Adipocyte (in vitro differentiated cells): ENCODE results near the gene ABAT.

Source experiments
- DNase-seq: peaks from one replicate; pipeline ENCODE4 v3.0.0-alpha.2; 2015; ENCODE audit warnings: low read depth
- H3K27me3 ChIP-seq: replicated peaks from 2 replicates; pipeline ENCODE4 v1.7.0; 2013; ENCODE audit warnings: mild to moderate bottlenecking, low read length, moderate library complexity; ENCODE audit not compliant: control insufficient read depth, insufficient read depth
- H3K36me3 ChIP-seq: 2 replicates; pipeline ENCODE4 v1.7.0; 2013; ENCODE audit warnings: low read length, mild to moderate bottlenecking, moderate library complexity; ENCODE audit not compliant: control insufficient read depth, insufficient read depth, severe bottlenecking
- H3K4me1 ChIP-seq: 2 replicates; pipeline ENCODE4 v1.7.0; 2013; ENCODE audit warnings: mild to moderate bottlenecking, low read length, moderate library complexity; ENCODE audit not compliant: control insufficient read depth, insufficient read depth
- H3K4me3 ChIP-seq: 2 replicates; pipeline ENCODE4 v1.7.0; 2013; ENCODE audit warnings: mild to moderate bottlenecking, low read length, moderate library complexity
- H3K9ac ChIP-seq: 2 replicates; pipeline ENCODE4 v1.7.0; 2013; ENCODE audit warnings: mild to moderate bottlenecking, low read length, moderate library complexity
- H3K9me3 ChIP-seq: 2 replicates; pipeline ENCODE4 v1.7.0; 2013; ENCODE audit warnings: mild to moderate bottlenecking, low read length, moderate library complexity; ENCODE audit not compliant: control insufficient read depth

Gene ABAT

DNA sequence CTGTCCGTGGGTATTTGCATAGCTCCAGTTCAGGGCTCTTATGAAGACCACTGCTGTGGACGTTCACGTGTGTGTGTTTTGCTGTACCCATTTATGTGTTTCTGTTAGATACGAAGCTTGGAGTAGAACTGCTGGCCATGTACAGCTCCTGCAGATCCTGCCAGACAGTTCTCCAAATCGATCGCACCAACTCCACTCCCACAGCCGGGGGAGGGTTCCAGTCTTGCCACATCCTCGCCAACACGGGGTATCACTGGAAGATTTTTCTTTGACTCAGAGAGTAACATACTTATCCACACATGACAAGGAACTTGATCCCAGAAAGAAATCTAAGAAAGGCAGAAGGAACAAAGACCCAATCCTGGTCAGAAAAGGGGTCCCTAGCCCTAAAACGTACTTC lies 85.6 kb downstream of the ABAT start:
- DNase-seq: no peak
- Histone ChIP-seq H3K27me3 (no peaks in the 10 kb centered on the region), H3K4me1 (no peaks in the 10 kb centered on the region), H3K9ac (no peak overlapping the region), H3K4me3 (no peak overlapping the region), H3K9me3 (no peaks in the 10 kb centered on the region), H3K36me3 (peaks cover 9% of the 10 kb centered on the region)

DNA sequence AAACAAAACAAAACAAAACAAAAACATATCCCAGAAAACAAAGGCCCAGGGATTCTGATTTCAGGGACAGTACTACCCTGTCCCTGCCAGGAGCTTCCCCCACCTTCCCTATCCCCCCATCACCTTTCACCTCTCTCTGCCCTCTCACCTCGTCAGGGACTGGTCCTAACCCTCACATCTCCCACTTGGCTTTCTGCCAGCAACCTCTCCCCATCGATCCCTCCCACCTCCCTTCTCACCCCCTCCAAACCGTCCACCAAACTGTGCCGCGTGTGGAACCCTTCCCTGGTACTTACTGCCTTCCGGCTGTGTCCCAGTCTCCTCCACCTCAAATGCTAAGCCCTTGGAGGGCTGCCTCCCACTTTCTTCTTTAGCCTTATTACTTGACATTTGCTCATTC lies 86.7 kb downstream of the ABAT start:
- Histone ChIP-seq H3K36me3 (peaks cover 9% of the 10 kb centered on the region), H3K9me3 (no peaks in the 10 kb centered on the region), H3K27me3 (no peaks in the 10 kb centered on the region), H3K4me1 (no peaks in the 10 kb centered on the region), H3K4me3 (no peak overlapping the region), H3K9ac (no peak overlapping the region)
- DNase-seq: no peak

DNA sequence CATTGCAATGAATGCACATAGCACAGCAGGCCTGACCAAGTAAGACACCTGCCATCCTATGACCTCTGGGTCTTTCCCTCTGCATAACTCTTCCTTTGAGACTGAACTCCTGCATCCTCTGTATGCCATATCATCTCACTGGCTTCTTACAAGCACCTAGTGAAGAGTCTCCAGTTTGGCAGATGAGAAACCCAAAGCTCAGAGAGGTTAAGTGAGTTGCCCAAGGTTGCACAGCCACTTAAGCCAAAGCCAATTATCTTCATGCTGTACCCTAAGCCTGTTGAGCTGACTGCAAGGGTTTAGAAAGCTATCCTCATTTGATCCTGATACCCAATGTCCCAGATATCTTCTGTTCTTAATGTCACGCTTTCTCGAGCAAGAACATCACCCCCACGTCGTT lies 87.8 kb downstream of the ABAT start:
- Histone ChIP-seq H3K27me3 (no peaks in the 10 kb centered on the region), H3K9me3 (no peaks in the 10 kb centered on the region), H3K36me3 (peaks cover 9% of the 10 kb centered on the region), H3K4me1 (no peaks in the 10 kb centered on the region), H3K4me3 (no peak overlapping the region), H3K9ac (no peak overlapping the region)
- no peak for DNase-seq

DNA sequence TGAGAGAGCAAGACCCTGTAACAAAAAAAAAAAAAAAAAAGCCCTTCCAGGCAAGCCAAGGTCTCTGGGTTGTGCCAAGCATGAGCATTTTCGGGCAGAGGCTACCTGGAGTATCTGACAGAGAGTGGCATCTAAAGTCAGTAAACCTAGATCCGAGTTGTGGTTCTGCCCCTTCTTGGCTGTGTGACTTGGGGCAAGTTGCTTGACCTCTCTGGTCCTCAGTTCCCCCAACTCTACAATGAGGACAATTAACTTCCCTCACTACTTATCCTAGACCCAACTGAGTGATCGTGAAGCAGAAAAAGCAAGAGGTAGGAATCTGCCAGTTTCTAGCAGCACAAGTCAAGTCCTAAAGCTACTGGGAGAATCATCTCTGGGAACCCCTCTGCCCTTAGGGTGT lies 88.7 kb downstream of the ABAT start:
- H3K27me3 ChIP-seq: no peaks in the 10 kb centered on the region
- no peaks in the 10 kb centered on the region for H3K9me3 ChIP-seq
- no peak for DNase-seq
- no peak overlapping the region for H3K4me3 ChIP-seq
- H3K4me1 ChIP-seq: no peaks in the 10 kb centered on the region
- no peak overlapping the region for H3K9ac ChIP-seq
- H3K36me3 ChIP-seq: peaks cover 5% of the 10 kb centered on the region

DNA sequence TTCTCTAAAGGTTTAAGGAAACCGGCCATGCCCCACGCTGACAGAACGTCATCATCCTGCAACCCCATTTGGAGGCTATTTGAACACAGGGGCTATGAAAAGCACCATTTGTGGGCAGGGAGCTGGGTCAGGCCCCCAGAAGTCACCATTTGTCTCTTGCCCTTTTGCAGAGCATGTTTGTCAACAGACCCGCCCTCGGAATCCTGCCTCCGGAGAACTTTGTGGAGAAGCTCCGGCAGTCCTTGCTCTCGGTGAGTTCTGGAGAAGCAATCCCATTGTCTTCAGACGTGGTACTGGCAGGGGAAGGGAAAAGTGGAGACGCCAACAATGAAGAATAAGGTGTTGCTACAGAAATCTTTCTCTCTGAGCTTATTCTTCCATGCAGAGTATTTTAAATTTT lies 89.5 kb downstream of the ABAT start:
- Histone ChIP-seq H3K9me3 (no peaks in the 10 kb centered on the region), H3K4me3 (no peak overlapping the region), H3K9ac (no peak overlapping the region), H3K4me1 (no peaks in the 10 kb centered on the region), H3K36me3 (peaks cover 13% of the 10 kb centered on the region), H3K27me3 (no peaks in the 10 kb centered on the region)
- no peak for DNase-seq

DNA sequence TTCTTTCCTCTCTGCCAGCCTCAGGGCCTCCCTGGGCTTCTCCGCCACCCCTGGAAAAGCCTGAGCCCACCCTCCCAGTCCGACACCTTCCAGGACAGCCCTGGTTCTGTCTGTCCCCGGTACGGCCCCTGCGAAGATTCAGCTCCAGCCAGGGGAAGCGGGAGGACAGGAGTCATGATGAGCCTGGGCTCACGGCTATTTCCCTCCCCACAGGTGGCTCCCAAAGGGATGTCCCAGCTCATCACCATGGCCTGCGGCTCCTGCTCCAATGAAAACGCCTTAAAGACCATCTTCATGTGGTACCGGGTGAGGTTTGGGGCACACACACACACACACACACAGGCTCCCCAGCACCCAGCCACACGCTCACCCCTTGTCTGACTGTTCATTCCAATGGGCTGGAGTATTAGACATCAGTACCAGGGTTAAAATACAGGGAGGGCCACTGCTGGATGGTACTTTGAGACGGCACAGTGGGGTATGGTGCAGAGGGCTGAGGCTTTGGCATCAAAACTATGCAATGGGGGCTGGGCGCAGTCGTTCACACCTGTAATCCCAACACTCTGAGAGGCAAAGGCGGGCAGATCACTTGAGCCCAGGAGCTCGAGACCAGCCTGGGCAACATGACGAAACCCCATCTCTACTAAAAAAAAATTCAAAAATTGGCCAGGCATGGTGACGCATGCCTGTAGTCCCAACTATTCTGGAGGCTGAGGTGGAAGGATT lies 90.3 kb downstream of the ABAT start:
- Histone ChIP-seq H3K36me3 (peaks cover 13% of the 10 kb centered on the region), H3K9me3 (no peaks in the 10 kb centered on the region), H3K27me3 (no peaks in the 10 kb centered on the region), H3K4me1 (no peaks in the 10 kb centered on the region), H3K4me3 (no peak overlapping the region), H3K9ac (no peak overlapping the region)
- DNase-seq: no peak

DNA sequence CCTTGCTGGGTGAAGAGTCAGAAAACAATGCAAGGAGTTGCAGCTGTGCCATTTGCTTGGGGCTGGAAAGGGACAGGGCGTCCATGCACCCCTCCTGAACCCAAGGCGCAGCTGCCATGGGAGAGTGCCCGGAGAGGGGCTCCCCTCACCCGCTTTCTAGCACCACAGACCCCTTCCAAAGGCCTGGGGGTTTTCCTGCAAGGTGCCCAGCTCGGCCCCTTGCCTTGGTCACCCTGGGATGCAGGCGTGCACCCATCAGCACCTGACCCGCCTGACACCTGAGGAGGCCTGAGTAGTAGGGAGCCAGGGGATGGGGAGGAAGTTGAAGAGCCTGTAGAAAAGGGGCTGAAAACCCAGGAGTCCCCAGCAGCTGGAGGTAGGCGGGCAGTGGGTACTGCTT lies 92.8 kb downstream of the ABAT start:
- H3K27me3 ChIP-seq: no peaks in the 10 kb centered on the region
- H3K36me3 ChIP-seq: peaks cover 13% of the 10 kb centered on the region
- no peak overlapping the region for H3K9ac ChIP-seq
- H3K4me1 ChIP-seq: no peaks in the 10 kb centered on the region
- no peaks in the 10 kb centered on the region for H3K9me3 ChIP-seq
- no peak overlapping the region for H3K4me3 ChIP-seq
- no peak for DNase-seq

DNA sequence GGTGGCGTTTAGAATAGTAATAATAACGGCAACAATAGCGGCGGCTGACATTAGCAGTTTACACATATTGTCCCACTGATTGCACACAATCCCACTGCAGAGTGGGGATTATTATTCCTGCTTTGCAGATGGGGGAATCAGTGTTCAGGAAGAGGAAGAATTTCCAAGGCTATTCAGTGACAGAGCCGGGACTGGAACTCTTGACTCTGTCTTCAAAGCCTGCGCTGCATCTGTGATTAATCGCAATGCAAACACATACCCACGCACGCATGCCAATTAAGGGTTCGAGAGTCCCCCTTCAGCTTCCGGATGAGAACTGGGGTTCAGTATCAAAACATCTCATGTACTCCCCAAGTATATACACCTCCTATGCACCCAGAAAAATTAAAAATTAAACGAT lies 93.9 kb downstream of the ABAT start:
- no peaks in the 10 kb centered on the region for H3K27me3 ChIP-seq
- peaks cover 13% of the 10 kb centered on the region for H3K36me3 ChIP-seq
- H3K9ac ChIP-seq: no peak overlapping the region
- H3K4me3 ChIP-seq: no peak overlapping the region
- no peaks in the 10 kb centered on the region for H3K9me3 ChIP-seq
- no peak for DNase-seq
- H3K4me1 ChIP-seq: no peaks in the 10 kb centered on the region

DNA sequence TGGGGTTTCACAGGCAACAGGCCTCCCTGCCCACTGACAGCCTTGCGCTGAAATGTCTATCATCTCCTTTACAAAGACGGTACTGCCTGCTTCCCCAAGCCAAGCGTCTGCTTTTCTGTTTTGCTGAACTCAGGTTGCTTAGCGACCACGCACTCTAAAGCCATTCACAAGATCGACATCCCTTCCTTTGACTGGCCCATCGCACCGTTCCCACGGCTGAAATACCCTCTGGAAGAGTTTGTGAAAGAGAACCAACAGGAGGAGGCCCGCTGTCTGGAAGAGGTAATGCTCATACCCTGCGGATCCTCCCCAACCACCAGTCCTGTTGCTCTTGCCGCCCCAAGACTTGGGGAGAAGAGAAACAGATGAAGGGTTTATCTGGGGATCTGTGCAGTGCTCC lies 94.3 kb downstream of the ABAT start:
- H3K4me3 ChIP-seq: no peak overlapping the region
- H3K9me3 ChIP-seq: no peaks in the 10 kb centered on the region
- DNase-seq: no peak
- H3K9ac ChIP-seq: no peak overlapping the region
- peaks cover 13% of the 10 kb centered on the region for H3K36me3 ChIP-seq
- no peaks in the 10 kb centered on the region for H3K4me1 ChIP-seq
- H3K27me3 ChIP-seq: no peaks in the 10 kb centered on the region

DNA sequence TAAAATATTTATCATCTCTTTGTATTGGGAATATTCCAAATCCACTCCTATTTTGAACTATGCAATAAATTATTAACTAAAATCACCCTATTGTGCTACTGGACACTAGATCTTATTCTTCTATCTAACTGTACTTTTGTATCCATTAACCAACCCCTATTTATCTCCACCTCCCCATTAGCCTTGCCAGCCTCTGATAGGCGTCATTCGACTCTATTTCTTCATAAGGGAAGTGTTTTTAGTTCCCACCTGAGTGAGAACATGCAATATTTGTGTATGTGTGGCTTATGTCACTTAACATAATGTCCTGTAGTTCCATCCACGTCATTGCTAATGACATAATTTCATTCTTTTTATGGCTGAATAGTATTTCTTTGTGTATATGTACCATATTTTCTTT lies 99.1 kb downstream of the ABAT start:
- DNase-seq: no peak
- peaks cover 3% of the 10 kb centered on the region for H3K9me3 ChIP-seq
- peaks cover 16% of the 10 kb centered on the region for H3K36me3 ChIP-seq

DNA sequence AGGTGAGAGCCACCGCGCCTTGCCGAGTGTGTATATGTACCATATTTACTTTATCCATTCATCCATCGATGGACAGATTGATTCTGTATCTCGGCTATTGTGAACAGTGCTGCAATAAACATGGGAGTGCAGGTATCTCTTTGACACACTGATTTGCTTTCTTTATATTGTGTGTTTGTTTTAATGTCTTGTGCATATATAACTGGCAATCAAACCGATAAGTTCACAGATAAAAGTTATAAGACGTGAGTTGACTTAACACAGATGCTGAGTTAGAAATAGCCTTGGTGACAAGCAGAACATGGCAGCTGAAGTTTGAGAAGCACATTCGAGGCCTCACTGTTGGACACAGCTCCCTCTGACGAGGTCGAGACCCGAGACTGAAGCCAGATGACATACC lies 99.8 kb downstream of the ABAT start:
- H3K36me3 ChIP-seq: peaks cover 13% of the 10 kb centered on the region
- H3K9ac ChIP-seq: no peak overlapping the region
- no peaks in the 10 kb centered on the region for H3K4me1 ChIP-seq
- H3K9me3 ChIP-seq: peaks cover 3% of the 10 kb centered on the region
- no peak overlapping the region for H3K4me3 ChIP-seq
- H3K27me3 ChIP-seq: no peaks in the 10 kb centered on the region
- DNase-seq: no peak

More for the DNA sequence above, 99.1 kb downstream of the ABAT start:
- Histone ChIP-seq H3K27me3 (no peaks in the 10 kb centered on the region), H3K4me3 (no peak overlapping the region), H3K4me1 (no peaks in the 10 kb centered on the region), H3K9ac (no peak overlapping the region)

DNA sequence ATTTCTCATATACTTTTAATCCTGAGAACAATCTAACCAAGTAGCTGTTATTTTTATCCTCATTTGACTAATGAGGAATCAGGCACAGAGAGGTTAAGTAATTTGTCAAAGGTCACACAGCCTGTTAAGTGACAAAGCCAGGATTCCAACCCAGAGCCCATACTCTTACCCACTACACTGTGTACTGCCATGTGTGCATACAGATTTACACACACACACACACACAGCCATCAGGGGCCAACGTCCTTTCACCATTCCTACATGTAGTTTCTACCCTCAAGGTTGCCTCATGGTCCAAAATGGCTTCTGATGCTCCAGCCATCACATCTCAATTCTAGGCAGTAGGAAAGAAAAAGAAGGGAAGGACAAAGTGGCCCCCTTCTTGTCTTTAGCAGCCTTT lies 100.9 kb downstream of the ABAT start:
- Histone ChIP-seq H3K27me3 (no peaks in the 10 kb centered on the region), H3K4me3 (no peak overlapping the region), H3K9ac (no peak overlapping the region), H3K36me3 (peaks cover 18% of the 10 kb centered on the region), H3K9me3 (peaks cover 3% of the 10 kb centered on the region), H3K4me1 (no peaks in the 10 kb centered on the region)
- no peak for DNase-seq
